Stimulated activated CD4-positive, alpha-beta T cell treated with anti-CD3 and anti-CD28 coated beads, Interleukin-2, amount 100 ng/mL, for 24 hours (primary cell): ENCODE results near the gene NPM3.

Source experiments
- DNase-seq, 2 donors: peaks; one replicate each; pipeline ENCODE4 v3.0.0-alpha.2; 2020

The NPM3 gene

GRCh38 chr10:101749047-101750016 is 33.9 kb downstream of the NPM3 start:
- no peak for DNase-seq

- DNase-seq: no peak
Measured at GRCh38 chr10:101748496-101748895, 34.8 kb downstream of the NPM3 start.

GRCh38 chr10:101745074-101745696 is 38.1 kb downstream of the NPM3 start:
- DNase-seq: no peak

- DNase-seq: no peak
Measured at GRCh38 chr10:101744267-101744666, 39.0 kb downstream of the NPM3 start.

- DNase-seq: no peak
Measured at GRCh38 chr10:101741938-101742337, 41.3 kb downstream of the NPM3 start.

- DNase-seq: no peak
Measured at GRCh38 chr10:101736666-101737065, 46.6 kb downstream of the NPM3 start.

GRCh38 chr10:101732096-101732495 is 51.1 kb downstream of the NPM3 start:
- no peak for DNase-seq
